HepG2 (cell line): ENCODE results near the gene CHST6. TPM values are rescaled to one million over a fixed set of nuclear protein-coding genes. Genes with fewer than 3 reads are reported as not detected.

Experiments used
- AGO2 ChIP-seq: fragments of 200-400 bp; formaldehyde crosslinking; optimal IDR thresholded peaks from 2 replicates; pipeline ENCODE3; 2017; ENCODE audit warnings: mild to moderate bottlenecking, low read depth, low read length, moderate library complexity
- KAT8 ChIP-seq: IDR thresholded peaks from 2 replicates; pipeline ENCODE4 v1.6.1; 2016; ENCODE audit warnings: missing genetic modification reagents, missing compliant biosample characterization
- PTBP1 ChIP-seq: fragments of 200-400 bp; formaldehyde crosslinking; IDR thresholded peaks from 2 replicates; pipeline ENCODE4 v1.6.1; 2018; ENCODE audit warnings: low read length, low read depth; ENCODE audit not compliant: poor library complexity, severe bottlenecking
- SIX4 ChIP-seq: sonication (generic); formaldehyde crosslinking; IDR thresholded peaks from 2 replicates; pipeline ENCODE4 v1.4.0; 2020; ENCODE audit warnings: missing genetic modification reagents
- SP1 ChIP-seq, 2 experiments: fragments of 450-650 bp in 1 of 2; sonication (generic) in 1 of 2; formaldehyde crosslinking in 1 of 2; IDR thresholded peaks; 2 replicates each; pipeline versions ENCODE4 v1.4.0 to v1.6.1; 2016 to 2020; ENCODE audit warnings: missing genetic modification reagents in 1 of 2
- SP5 ChIP-seq: IDR thresholded peaks from 2 replicates; pipeline ENCODE4 v1.6.1; 2016; ENCODE audit warnings: low read depth, borderline replicate concordance
- TBX2 ChIP-seq: sonication (generic); formaldehyde crosslinking; IDR thresholded peaks from 2 replicates; pipeline ENCODE4 v1.5.0; 2020; ENCODE audit warnings: missing genetic modification reagents, mild to moderate bottlenecking, borderline replicate concordance
- TRIM24 ChIP-seq: sonication (generic); formaldehyde crosslinking; IDR thresholded peaks from 2 replicates; pipeline ENCODE4 v1.8.0; 2022; ENCODE audit warnings: mild to moderate bottlenecking, missing genetic modification reagents
- YEATS2 ChIP-seq: sonication (generic); formaldehyde crosslinking; IDR thresholded peaks from 2 replicates; pipeline ENCODE4 v1.4.0; 2020; ENCODE audit warnings: missing genetic modification reagents, borderline replicate concordance
- YY1 ChIP-seq: IDR thresholded peaks from 2 replicates; pipeline ENCODE4 v1.6.1; 2011; ENCODE audit warnings: low read length, low read depth, moderate library complexity, mild to moderate bottlenecking; ENCODE audit not compliant: insufficient read depth, insufficient replicate concordance
- ZBTB3 ChIP-seq: sonication (generic); formaldehyde crosslinking; IDR thresholded peaks from 2 replicates; pipeline ENCODE4 v1.4.0; 2020; ENCODE audit warnings: low read depth, mild to moderate bottlenecking, moderate library complexity, missing genetic modification reagents, borderline replicate concordance
- ZNF337 ChIP-seq: sonication (generic); formaldehyde crosslinking; IDR thresholded peaks from 2 replicates; pipeline ENCODE4 v1.5.1; 2020; ENCODE audit warnings: missing genetic modification reagents, low read depth, mild to moderate bottlenecking, borderline replicate concordance
- ZNF510 ChIP-seq: sonication (generic); formaldehyde crosslinking; IDR thresholded peaks from 2 replicates; pipeline ENCODE4 v1.4.0; 2020; ENCODE audit warnings: low read depth, mild to moderate bottlenecking, missing genetic modification reagents
- ZNF567 ChIP-seq: sonication (generic); formaldehyde crosslinking; IDR thresholded peaks from 2 replicates; pipeline ENCODE4 v1.8.1; 2023; ENCODE audit warnings: mild to moderate bottlenecking, missing genetic modification reagents, borderline replicate concordance
- ZNF768 ChIP-seq: sonication (generic); formaldehyde crosslinking; IDR thresholded peaks from 2 replicates; pipeline ENCODE4 v1.4.0; 2020; ENCODE audit warnings: missing genetic modification reagents
- ZNF777 ChIP-seq: sonication (generic); formaldehyde crosslinking; IDR thresholded peaks from 2 replicates; pipeline ENCODE4 v1.4.0; 2020; ENCODE audit warnings: missing genetic modification reagents
- polyA plus RNA-seq, 8 experiments: library from polyadenylated mRNA; depleted of rRNA in 3 of 8; stranded (reverse) in 7 of 8; unstranded in 1 of 8; fragments of >200 nt; fragmentation: Illumina TruSeq in 4 of 8; extraction: Trizol in 4 of 8; gene quantifications; 2 replicates each; pipeline versions ENCODE4 v1.2.1 to v1.2.3, GENCODE V29; 2011 to 2016; ENCODE audit warnings: low read depth in 4 of 8, missing spikeins in 1 of 8, mixed read lengths in 1 of 8; ENCODE audit not compliant: insufficient read depth in 1 of 8
- total RNA-seq, 5 experiments: library from RNA; depleted of rRNA; stranded (reverse); fragments of >200 nt; fragmentation: Illumina TruSeq; extraction: Trizol; gene quantifications; 2 replicates each; pipeline ENCODE4 v1.2.3, GENCODE V29; 2016; ENCODE audit warnings: low read depth in 1 of 5
- TF ChIP-seq, protein P1 (sequence below): IDR thresholded peaks from 2 replicates; pipeline ENCODE4 v1.6.1; 2018; ENCODE audit warnings: missing genetic modification reagents, mild to moderate bottlenecking, missing compliant biosample characterization
- TF ChIP-seq, protein P2 (sequence below): sonication (generic); formaldehyde crosslinking; IDR thresholded peaks from 2 replicates; pipeline ENCODE4 v1.4.0; 2020; ENCODE audit warnings: mild to moderate bottlenecking, missing genetic modification reagents
- TF ChIP-seq, protein P3 (sequence below): IDR thresholded peaks from 2 replicates; pipeline ENCODE4 v1.6.1; 2016; ENCODE audit warnings: missing compliant biosample characterization, missing genetic modification reagents, borderline replicate concordance
- TF ChIP-seq, protein P4 (sequence below): sonication (generic); formaldehyde crosslinking; IDR thresholded peaks from 2 replicates; pipeline ENCODE4 v1.9.0; 2021; ENCODE audit warnings: missing genetic modification reagents, borderline replicate concordance

The CHST6 gene
- total and polyA plus RNA-seq, 2 of the 13 experiments (the other 11 are each of a cell fraction or from before 2014, with no cell fraction given): 0.18 to 0.91 TPM

DNA sequence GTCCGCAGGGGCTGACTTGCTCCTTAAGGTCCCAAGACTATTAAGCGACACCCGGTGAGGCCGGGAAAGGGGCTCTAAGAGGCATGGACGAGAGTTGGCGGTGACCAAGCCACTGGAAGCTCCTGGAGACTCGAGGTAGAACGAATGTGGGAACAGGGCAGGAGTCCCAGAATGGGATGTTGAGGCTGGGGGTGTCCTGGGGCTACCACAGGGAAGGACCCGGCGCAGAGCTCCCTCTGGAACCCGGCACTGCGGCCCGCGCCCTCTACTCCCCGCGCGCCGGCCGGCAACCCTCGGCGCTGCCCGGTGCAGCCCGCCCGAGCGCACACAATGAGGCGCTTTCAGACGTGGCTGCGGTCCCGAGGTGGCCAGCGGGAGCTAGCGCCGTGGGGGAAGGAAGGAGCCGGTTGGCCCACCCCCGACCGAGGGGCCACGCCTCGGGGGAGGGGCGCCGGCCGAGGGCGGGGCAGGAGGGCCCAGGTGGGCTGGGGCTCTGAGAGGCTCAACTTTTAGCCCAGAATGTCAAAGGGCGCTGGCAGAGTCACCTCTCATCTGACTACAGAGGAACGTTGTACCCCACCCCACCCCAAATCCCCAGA lies at the start of gene CHST6 (continued):
- TF ChIP-seq, protein P1, sequence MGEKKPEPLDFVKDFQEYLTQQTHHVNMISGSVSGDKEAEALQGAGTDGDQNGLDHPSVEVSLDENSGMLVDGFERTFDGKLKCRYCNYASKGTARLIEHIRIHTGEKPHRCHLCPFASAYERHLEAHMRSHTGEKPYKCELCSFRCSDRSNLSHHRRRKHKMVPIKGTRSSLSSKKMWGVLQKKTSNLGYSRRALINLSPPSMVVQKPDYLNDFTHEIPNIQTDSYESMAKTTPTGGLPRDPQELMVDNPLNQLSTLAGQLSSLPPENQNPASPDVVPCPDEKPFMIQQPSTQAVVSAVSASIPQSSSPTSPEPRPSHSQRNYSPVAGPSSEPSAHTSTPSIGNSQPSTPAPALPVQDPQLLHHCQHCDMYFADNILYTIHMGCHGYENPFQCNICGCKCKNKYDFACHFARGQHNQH (CRISPR knock-in tag): no peak
- TF ChIP-seq SP5 (CRISPR knock-in tag): peak; percentile 38; the same call in 1 of the 2 replicates
- TF ChIP-seq PTBP1: peak; percentile 39
- peak; percentile 27; the same call in 1 of the 2 replicates for TF ChIP-seq TBX2 (CRISPR knock-in tag)
- TF ChIP-seq, protein P2, sequence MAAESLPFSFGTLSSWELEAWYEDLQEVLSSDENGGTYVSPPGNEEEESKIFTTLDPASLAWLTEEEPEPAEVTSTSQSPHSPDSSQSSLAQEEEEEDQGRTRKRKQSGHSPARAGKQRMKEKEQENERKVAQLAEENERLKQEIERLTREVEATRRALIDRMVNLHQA (CRISPR knock-in tag): no peak
- no peak for TF ChIP-seq ZBTB3 (CRISPR knock-in tag)
- TF ChIP-seq, protein P3, sequence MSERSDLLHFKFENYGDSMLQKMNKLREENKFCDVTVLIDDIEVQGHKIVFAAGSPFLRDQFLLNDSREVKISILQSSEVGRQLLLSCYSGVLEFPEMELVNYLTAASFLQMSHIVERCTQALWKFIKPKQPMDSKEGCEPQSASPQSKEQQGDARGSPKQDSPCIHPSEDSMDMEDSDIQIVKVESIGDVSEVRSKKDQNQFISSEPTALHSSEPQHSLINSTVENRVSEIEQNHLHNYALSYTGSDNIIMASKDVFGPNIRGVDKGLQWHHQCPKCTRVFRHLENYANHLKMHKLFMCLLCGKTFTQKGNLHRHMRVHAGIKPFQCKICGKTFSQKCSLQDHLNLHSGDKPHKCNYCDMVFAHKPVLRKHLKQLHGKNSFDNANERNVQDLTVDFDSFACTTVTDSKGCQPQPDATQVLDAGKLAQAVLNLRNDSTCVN (CRISPR knock-in tag): no peak
- peak; percentile 83; the same call in 1 of the 2 replicates for TF ChIP-seq ZNF777 (CRISPR knock-in tag)
- no peak for TF ChIP-seq ZNF337 (CRISPR knock-in tag)
- no peak for TF ChIP-seq AGO2
- TF ChIP-seq KAT8 (CRISPR knock-in tag): no peak
- TF ChIP-seq SP1 (IDR thresholded peaks at IDR 0.05): no peak
- 0 out of 2 replicates have a peak, but pooled peaks have one; percentile 18 for TF ChIP-seq SP1 (CRISPR knock-in tag; IDR thresholded peaks at IDR 0.05)
- TF ChIP-seq ZNF567 (CRISPR knock-in tag): no peak
- TF ChIP-seq SIX4 (CRISPR knock-in tag): no peak
- TF ChIP-seq, protein P4, sequence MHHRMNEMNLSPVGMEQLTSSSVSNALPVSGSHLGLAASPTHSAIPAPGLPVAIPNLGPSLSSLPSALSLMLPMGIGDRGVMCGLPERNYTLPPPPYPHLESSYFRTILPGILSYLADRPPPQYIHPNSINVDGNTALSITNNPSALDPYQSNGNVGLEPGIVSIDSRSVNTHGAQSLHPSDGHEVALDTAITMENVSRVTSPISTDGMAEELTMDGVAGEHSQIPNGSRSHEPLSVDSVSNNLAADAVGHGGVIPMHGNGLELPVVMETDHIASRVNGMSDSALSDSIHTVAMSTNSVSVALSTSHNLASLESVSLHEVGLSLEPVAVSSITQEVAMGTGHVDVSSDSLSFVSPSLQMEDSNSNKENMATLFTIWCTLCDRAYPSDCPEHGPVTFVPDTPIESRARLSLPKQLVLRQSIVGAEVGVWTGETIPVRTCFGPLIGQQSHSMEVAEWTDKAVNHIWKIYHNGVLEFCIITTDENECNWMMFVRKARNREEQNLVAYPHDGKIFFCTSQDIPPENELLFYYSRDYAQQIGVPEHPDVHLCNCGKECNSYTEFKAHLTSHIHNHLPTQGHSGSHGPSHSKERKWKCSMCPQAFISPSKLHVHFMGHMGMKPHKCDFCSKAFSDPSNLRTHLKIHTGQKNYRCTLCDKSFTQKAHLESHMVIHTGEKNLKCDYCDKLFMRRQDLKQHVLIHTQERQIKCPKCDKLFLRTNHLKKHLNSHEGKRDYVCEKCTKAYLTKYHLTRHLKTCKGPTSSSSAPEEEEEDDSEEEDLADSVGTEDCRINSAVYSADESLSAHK (CRISPR knock-in tag): no peak
- TF ChIP-seq YEATS2 (CRISPR knock-in tag): no peak
- TF ChIP-seq ZNF510: no peak
- 0 out of 2 replicates have a peak, but pooled peaks have one; percentile 18 for TF ChIP-seq ZNF768 (CRISPR knock-in tag)
- TF ChIP-seq TRIM24 (CRISPR knock-in tag): no peak
- no peak for TF ChIP-seq YY1
